Effector memory CD8-positive, alpha-beta T cell (primary cell): ENCODE measurements around the gene PKIB.
"Not testable (repeated sequence)": the region's sequence is repeated elsewhere in the genome, so short reads cannot be mapped to it uniquely, and the experiment has no call there.

ENCODE experiments used
- ATAC-seq: fragments of 150-1000 bp; cut with Tn5 transposase; replicated peaks from 2 replicates; pipeline ENCODE4 v1.10.0; 2021; ENCODE audit warnings: mild to moderate bottlenecking, moderate library complexity
- DNase-seq, 3 experiments: peaks; one replicate each; pipeline ENCODE4 v3.0.0; 2021
- H3K27ac Mint-ChIP-seq, 2 donors: one replicate each; pipeline ENCODE4 v1.8.0; 2022; ENCODE audit warnings: mild to moderate bottlenecking in 2 of 2, mixed read lengths in 2 of 2, moderate library complexity in 2 of 2
- H3K27me3 Mint-ChIP-seq, 2 donors: one replicate each; pipeline ENCODE4 v1.8.0; 2022; ENCODE audit warnings: mixed read lengths in 2 of 2
- H3K36me3 Mint-ChIP-seq: one replicate; pipeline ENCODE4 v1.8.0; 2022; ENCODE audit warnings: mild to moderate bottlenecking, moderate library complexity, mixed read lengths; ENCODE audit not compliant: insufficient read depth
- H3K4me1 Mint-ChIP-seq, 2 donors: one replicate each; pipeline ENCODE4 v1.8.0; 2022; ENCODE audit warnings: low read depth in 2 of 2, mixed read lengths in 2 of 2
- H3K4me3 Mint-ChIP-seq, 2 donors: one replicate each; pipeline ENCODE4 v1.8.0; 2022; ENCODE audit warnings: mild to moderate bottlenecking in 2 of 2, mixed read lengths in 2 of 2, moderate library complexity in 2 of 2
- H3K9me3 Mint-ChIP-seq, 2 donors: one replicate each; pipeline ENCODE4 v1.8.0; 2022; ENCODE audit warnings: mixed read lengths in 2 of 2

Gene PKIB

DNA sequence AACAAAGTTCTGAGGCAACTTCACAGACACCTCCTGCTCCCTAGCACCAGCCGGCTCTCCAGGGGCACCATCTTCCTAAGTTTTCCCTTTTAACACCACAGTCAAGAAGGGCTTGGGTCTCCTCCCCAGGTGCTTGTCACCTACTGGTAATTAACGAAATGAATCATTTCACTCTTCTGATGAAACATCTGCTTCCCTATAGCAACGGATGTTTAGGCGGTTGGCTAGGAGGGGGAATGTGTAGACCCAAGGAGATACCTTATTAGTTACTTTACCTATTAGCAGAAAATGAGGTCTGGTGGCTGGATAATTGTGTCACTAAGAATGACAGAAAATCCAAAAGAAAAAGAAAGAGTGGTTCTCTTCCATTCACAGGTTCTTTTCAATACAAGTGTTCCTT lies 123.1 kb downstream of the PKIB start:
- DNase-seq = no peak
- Mint-ChIP-seq H3K27ac (no peak overlapping the region), H3K27me3 (peaks cover 0 to 5% of the 10 kb centered on the region in 2 donors)

GRCh38 chr6:122734529-122735395 lies 124.6 kb downstream of the PKIB start:
- H3K9me3 Mint-ChIP-seq = no peaks in the 10 kb centered on the region
- H3K4me1 Mint-ChIP-seq = no peaks in the 10 kb centered on the region
- ATAC-seq = no peak

More for the DNA sequence above, 123.1 kb downstream of the PKIB start:
- H3K9me3 Mint-ChIP-seq = no peaks in the 10 kb centered on the region
- H3K4me1 Mint-ChIP-seq = no peaks in the 10 kb centered on the region
- no peak for ATAC-seq
- H3K36me3 Mint-ChIP-seq = no peaks in the 10 kb centered on the region
- H3K4me3 Mint-ChIP-seq = no peak overlapping the region

DNA sequence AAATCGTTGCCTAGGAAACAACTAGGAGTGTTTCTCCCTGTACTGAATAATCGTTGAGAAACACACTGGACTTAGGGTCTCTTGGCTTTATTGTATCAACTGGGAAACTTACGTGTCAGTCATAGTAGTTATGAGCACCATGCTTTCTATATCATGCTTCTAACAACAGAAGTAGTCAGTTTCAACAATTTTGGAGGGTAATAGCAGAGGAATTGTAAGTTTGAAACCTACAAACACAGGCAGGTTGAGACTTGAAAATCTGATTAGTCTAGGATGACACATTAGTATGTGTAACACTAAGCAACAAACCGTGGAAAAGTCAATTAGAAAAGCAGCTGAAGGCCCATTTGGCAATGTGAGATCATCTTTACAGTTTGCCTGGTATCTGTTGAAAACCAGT lies 125.4 kb downstream of the PKIB start:
- ATAC-seq = no peak
- H3K4me3 Mint-ChIP-seq = no peak overlapping the region
- no peak for DNase-seq
- peaks cover 0 to 5% of the 10 kb centered on the region in 2 donors for H3K27me3 Mint-ChIP-seq
- H3K27ac Mint-ChIP-seq = no peak overlapping the region
- H3K9me3 Mint-ChIP-seq = no peaks in the 10 kb centered on the region
- H3K36me3 Mint-ChIP-seq = no peaks in the 10 kb centered on the region
- no peaks in the 10 kb centered on the region for H3K4me1 Mint-ChIP-seq

More at GRCh38 chr6:122734529-122735395, 124.6 kb downstream of the PKIB start:
- Mint-ChIP-seq H3K4me3 (no peak overlapping the region), H3K27me3 (peaks cover 0 to 5% of the 10 kb centered on the region in 2 donors), H3K27ac (no peak overlapping the region), H3K36me3 (no peaks in the 10 kb centered on the region)
- no peak for DNase-seq

- no peak overlapping the region for H3K27ac Mint-ChIP-seq
- no peak for DNase-seq
Measured at GRCh38 chr6:122736163-122736562, 126.0 kb downstream of the PKIB start.

DNA sequence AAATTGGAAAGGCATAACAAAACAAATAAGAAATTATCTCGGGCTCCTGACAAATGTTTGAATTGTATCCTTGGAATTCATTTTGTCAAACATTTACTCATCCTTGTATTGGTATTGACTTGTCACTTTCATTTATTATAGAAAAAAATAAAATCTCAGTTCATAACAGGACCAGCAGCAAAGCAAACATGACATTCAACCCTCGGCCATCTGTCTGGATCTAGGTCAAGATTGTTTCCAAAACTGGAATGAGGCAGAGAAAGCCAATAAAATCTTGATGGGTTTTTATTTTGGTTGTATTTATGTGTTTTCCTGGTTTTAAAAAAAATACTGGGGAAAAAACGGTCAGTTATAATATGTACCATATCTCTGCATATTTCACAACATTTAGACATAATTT lies 126.4 kb downstream of the PKIB start:
- H3K9me3 Mint-ChIP-seq = no peaks in the 10 kb centered on the region
- H3K4me1 Mint-ChIP-seq = no peaks in the 10 kb centered on the region
- DNase-seq (no peak), ATAC-seq (no peak)
- H3K27ac Mint-ChIP-seq = no peak overlapping the region
- H3K4me3 Mint-ChIP-seq = no peak overlapping the region
- H3K27me3 Mint-ChIP-seq = peaks cover 0 to 5% of the 10 kb centered on the region in 2 donors
- H3K36me3 Mint-ChIP-seq = no peaks in the 10 kb centered on the region

More at GRCh38 chr6:122736163-122736562, 126.0 kb downstream of the PKIB start:
- H3K4me3 Mint-ChIP-seq = no peak overlapping the region
- H3K9me3 Mint-ChIP-seq = no peaks in the 10 kb centered on the region
- H3K4me1 Mint-ChIP-seq = no peaks in the 10 kb centered on the region
- H3K36me3 Mint-ChIP-seq = no peaks in the 10 kb centered on the region
- peaks cover 0 to 5% of the 10 kb centered on the region in 2 donors for H3K27me3 Mint-ChIP-seq
- no peak for ATAC-seq

DNA sequence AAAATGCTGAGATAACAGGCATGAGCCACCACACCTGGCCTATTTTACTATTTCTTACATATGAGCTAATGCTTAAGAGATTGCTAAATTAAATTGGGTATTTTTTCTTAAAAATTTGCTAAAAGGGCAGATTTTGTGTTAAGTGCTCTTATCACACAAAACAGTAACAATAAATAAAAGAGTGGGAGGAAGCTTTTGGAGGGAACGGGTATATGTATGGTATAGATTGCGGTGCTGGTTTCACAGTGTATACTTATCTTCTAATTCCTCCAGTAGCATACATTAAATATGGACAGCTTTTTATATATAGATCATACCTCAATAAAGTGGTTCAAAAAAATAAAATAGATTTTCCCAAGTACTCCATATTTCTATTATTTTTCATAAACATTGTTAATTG lies 129.9 kb downstream of the PKIB start:
- Mint-ChIP-seq H3K36me3 (no peaks in the 10 kb centered on the region), H3K9me3 (no peaks in the 10 kb centered on the region), H3K4me3 (no peak overlapping the region), H3K27ac (no peak overlapping the region), H3K4me1 (no peaks in the 10 kb centered on the region), H3K27me3 (no peaks in the 10 kb centered on the region)
- ATAC-seq = no peak
- DNase-seq = no peak

DNA sequence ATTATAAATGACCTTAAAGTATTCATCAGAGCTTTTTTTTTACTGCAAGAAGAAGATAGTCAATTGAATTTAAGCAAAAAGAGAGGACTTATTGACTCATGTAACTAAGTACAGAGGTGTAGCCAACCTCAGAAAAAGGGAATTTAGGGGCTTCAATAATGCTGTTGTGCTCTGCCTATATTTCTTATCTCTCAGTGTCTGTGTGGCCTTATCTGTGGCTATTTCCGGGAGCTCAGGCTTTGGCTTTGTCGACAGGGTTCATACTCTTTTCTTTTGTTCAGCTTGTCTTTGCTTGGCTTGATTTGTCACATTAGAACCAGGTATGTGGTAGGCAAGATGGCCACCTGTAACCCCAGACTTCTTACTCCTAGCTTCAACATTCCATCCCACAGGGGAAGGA lies 130.7 kb downstream of the PKIB start:
- H3K36me3 Mint-ChIP-seq = no peaks in the 10 kb centered on the region
- H3K27ac Mint-ChIP-seq = no peak overlapping the region
- no peak for DNase-seq
- no peaks in the 10 kb centered on the region for H3K27me3 Mint-ChIP-seq
- H3K4me3 Mint-ChIP-seq = no peak overlapping the region
- no peaks in the 10 kb centered on the region for H3K9me3 Mint-ChIP-seq
- H3K4me1 Mint-ChIP-seq = no peaks in the 10 kb centered on the region
- no peak for ATAC-seq

DNA sequence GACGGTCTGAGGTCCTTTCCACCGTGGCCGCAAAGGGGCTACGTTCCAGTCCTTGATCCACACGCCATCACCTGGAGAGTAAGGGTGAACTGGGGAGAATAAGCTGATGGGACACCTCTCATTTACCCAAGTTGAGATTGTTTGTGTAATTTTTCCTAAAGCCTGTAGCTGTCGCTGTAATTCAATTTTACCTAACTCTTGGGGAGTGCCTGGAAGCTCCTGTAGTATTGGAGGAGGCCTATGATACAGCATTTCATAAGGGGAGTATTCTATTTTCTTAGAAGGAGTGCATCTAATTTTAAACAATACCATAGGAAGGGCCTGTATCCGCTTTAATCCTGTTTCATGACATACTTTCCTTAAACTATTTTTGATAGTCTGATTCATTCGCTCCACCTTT lies 134.0 kb downstream of the PKIB start:
- not testable (repeated sequence) for H3K4me1 Mint-ChIP-seq, H3K36me3 Mint-ChIP-seq, H3K4me3 Mint-ChIP-seq, ATAC-seq, DNase-seq, H3K9me3 Mint-ChIP-seq, H3K27ac Mint-ChIP-seq, H3K27me3 Mint-ChIP-seq

- not testable (repeated sequence) for H3K4me3 Mint-ChIP-seq, ATAC-seq, H3K9me3 Mint-ChIP-seq, H3K27me3 Mint-ChIP-seq, H3K36me3 Mint-ChIP-seq, DNase-seq, H3K4me1 Mint-ChIP-seq, H3K27ac Mint-ChIP-seq
Measured at GRCh38 chr6:122744856-122745255, 134.7 kb downstream of the PKIB start.

DNA sequence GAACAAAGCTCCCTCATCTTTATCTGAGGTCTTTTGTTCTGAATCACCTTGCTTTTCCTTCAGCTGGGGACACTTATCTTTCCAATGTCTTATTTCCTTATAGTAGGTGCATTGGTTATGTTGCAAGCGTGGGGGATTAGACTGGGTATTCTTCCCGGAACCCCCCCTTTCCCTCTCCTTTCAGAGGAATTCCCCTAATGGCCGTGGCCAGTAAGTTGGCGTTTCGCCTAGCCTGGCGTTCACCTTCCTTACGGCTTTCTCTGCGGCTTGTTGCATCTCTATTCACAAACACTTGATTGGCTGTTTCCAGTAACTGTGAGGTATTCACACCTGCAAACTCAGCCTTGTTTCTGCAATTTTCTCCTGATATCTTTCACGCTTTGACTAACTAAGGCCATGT lies 136.5 kb downstream of the PKIB start:
- DNase-seq = no peak
- Mint-ChIP-seq H3K27me3 (no peaks in the 10 kb centered on the region), H3K27ac (no peak overlapping the region), H3K4me1 (peaks cover 5 to 6% of the 10 kb centered on the region in 2 donors), H3K36me3 (no peaks in the 10 kb centered on the region), H3K9me3 (peaks cover 0 to 2% of the 10 kb centered on the region in 2 donors), H3K4me3 (no peak overlapping the region)
- no peak for ATAC-seq

- no peaks in the 10 kb centered on the region for H3K27me3 Mint-ChIP-seq
- peaks cover 0 to 2% of the 10 kb centered on the region in 2 donors for H3K9me3 Mint-ChIP-seq
- peaks cover 6 to 8% of the 10 kb centered on the region in 2 donors for H3K4me1 Mint-ChIP-seq
- H3K36me3 Mint-ChIP-seq = no peaks in the 10 kb centered on the region
- ATAC-seq = no peak
- H3K4me3 Mint-ChIP-seq = no peak overlapping the region
- DNase-seq = no peak
- H3K27ac Mint-ChIP-seq = no peak overlapping the region
Measured at GRCh38 chr6:122747573-122747972, 137.4 kb downstream of the PKIB start.

- not testable (repeated sequence) for H3K4me3 Mint-ChIP-seq, H3K9me3 Mint-ChIP-seq, H3K36me3 Mint-ChIP-seq, DNase-seq, ATAC-seq, H3K27ac Mint-ChIP-seq, H3K27me3 Mint-ChIP-seq, H3K4me1 Mint-ChIP-seq
Measured at GRCh38 chr6:122748945-122749344, 138.7 kb downstream of the PKIB start.

- DNase-seq = no peak
- peaks cover 0 to 2% of the 10 kb centered on the region in 2 donors for H3K9me3 Mint-ChIP-seq
- H3K4me3 Mint-ChIP-seq = no peak overlapping the region
- no peaks in the 10 kb centered on the region for H3K36me3 Mint-ChIP-seq
- no peak for ATAC-seq
- H3K27ac Mint-ChIP-seq = no peak overlapping the region
- H3K4me1 Mint-ChIP-seq = peaks cover 6 to 8% of the 10 kb centered on the region in 2 donors
- no peaks in the 10 kb centered on the region for H3K27me3 Mint-ChIP-seq
Measured at GRCh38 chr6:122749451-122750050, 139.3 kb downstream of the PKIB start.

DNA sequence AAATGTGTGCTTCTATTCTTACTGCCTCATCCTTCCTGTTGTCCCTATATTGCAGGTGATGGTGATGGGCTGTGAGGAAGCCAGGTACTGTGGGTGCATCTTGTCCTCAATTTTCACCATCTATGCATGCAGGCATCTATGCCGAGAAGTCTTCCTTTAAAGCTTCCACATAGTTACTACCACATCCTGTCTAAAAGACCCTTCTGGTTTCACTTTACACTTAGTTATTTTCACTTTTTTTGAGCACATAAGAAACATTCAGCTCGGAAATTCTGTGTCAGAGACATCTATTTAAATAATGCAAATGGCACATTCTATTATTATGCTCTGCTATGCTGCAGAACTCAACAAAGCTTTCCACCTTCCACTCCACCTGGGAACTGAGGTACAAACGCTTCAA lies 141.1 kb downstream of the PKIB start:
- peak; percentile 33 for ATAC-seq
- peak overlapping the region; percentile 6 to 70 for H3K27ac Mint-ChIP-seq
- DNase-seq = no peak
- H3K4me1 Mint-ChIP-seq = peaks cover 6 to 8% of the 10 kb centered on the region in 2 donors
- H3K4me3 Mint-ChIP-seq = peak overlapping the region; percentile 15 to 36
- no peaks in the 10 kb centered on the region for H3K36me3 Mint-ChIP-seq
- no peaks in the 10 kb centered on the region for H3K27me3 Mint-ChIP-seq
- peaks cover 0 to 2% of the 10 kb centered on the region in 2 donors for H3K9me3 Mint-ChIP-seq
